ENCODE measurements around the gene GCAT.

The GCAT gene

DNA sequence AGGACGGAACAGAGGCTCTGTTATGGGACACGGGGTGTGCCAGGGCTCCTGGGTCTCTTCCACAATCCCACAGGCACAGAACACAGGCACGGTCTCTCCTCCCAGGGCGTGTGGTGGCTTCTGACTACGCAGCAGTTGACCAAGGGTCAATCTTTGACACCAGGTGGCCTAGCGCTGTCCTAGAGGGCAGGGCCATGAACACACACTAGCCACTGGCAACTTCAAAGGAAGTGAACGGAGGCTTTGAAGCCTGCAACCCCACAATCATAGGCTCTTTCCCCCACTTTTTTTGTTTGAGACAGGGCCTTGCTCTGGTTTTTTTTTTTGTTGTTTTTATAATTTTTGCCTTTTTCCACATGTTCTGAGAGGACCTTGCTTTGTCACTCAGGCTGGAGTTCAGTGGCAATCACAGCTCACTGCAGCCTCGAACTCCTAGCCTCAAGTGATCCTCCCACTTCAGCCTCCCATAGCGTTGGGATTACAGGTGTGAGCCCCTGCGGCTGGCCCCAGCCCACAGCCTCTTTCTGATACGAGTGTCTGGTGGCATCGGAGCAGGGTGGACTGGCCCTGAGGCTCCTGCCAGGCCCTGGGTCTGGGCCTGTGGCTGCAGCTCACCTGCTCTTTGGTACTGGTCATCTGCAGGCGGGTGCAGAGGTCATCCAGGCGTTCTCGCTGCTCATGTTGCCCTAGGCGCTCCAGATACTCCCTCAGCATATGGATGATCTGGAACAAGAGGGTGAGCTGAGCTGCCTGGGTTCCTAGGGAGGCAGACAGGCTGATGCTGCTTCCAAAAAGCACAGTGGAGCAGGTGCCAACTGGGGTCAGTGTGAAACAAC is 24.5 kb downstream of the GCAT start:
- Histone ChIP-seq H3K4me3 (ENCODE audit: low read depth, low read length, poor library complexity, severe bottlenecking) (no peak overlapping the region), H3K79me2 (ENCODE audit: insufficient read depth, low read length) (no peaks in the 10 kb centered on the region), H3K27me3 (ENCODE audit: insufficient read depth, low read length) (no peaks in the 10 kb centered on the region), H3K27ac (ENCODE audit: low read depth, low read length, poor library complexity, severe bottlenecking) (no peak overlapping the region), H3K9me2 (ENCODE audit: low read depth, low read length) (no peaks in the 10 kb centered on the region), H3K9ac (ENCODE audit: low read length) (no peak overlapping the region), H4K20me1 (ENCODE audit: insufficient read depth, low read length) (no peaks in the 10 kb centered on the region), H3K36me3 (ENCODE audit: insufficient read depth, low read length) (peaks cover 55% of the 10 kb centered on the region), H2AFZ (ENCODE audit: low read length) (no peak overlapping the region), H3F3A (ENCODE audit: insufficient read depth, low read length) (no peaks in the 10 kb centered on the region), H3K4me2 (ENCODE audit: low read length) (no peak overlapping the region), H3K9me3 (ENCODE audit: low read length) (no peaks in the 10 kb centered on the region), H3K4me1 (ENCODE audit: insufficient read depth, low read length, severe bottlenecking) (no peaks in the 10 kb centered on the region)
- TF ChIP-seq, protein P1, sequence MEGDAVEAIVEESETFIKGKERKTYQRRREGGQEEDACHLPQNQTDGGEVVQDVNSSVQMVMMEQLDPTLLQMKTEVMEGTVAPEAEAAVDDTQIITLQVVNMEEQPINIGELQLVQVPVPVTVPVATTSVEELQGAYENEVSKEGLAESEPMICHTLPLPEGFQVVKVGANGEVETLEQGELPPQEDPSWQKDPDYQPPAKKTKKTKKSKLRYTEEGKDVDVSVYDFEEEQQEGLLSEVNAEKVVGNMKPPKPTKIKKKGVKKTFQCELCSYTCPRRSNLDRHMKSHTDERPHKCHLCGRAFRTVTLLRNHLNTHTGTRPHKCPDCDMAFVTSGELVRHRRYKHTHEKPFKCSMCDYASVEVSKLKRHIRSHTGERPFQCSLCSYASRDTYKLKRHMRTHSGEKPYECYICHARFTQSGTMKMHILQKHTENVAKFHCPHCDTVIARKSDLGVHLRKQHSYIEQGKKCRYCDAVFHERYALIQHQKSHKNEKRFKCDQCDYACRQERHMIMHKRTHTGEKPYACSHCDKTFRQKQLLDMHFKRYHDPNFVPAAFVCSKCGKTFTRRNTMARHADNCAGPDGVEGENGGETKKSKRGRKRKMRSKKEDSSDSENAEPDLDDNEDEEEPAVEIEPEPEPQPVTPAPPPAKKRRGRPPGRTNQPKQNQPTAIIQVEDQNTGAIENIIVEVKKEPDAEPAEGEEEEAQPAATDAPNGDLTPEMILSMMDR (IDR thresholded peaks at IDR 0.05; ENCODE audit: low read length), result no peak
- no peak for TF ChIP-seq EZH2 (IDR thresholded peaks at IDR 0.05; ENCODE audit: borderline replicate concordance, low read length)

DNA sequence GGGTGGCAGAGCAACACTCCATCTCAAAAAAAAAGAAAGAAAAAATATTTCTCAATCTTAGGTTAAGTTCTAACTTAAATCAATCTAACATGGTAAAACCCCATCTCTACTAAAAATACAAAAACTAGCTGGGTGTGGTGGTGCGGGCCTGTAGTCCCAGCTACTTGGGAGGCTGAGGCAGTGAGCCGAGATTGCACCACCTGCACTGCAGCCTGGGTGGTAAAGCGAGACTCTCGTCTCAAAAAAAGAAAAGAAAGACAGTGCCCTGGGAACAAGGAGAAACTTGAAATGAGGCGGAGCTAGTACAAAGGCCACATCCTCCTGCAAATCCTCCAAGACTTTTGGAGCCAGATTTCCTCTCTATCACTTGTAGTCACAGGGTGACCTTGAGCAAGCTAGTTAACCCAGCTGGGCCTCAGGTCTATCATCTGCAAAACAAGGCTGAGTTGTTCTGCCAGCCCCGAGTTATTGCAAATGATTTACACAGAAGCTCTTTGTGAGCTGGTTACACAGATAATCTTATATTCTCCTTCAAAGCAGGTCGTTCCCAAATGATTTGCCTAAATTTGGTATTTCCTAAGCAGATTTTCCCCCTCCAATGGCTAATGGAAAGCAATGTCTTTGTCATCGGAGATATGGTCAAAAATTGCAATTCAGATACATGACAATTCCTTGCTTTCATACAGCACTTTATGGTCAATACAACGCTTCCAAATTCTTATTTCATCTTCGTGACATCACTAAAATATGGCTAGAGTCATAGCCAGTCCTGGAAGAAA is 34.5 kb downstream of the GCAT start:
- Histone ChIP-seq H3K9ac (ENCODE audit: low read length) (no peak overlapping the region), H4K20me1 (ENCODE audit: insufficient read depth, low read length) (no peaks in the 10 kb centered on the region), H3K79me2 (ENCODE audit: insufficient read depth, low read length) (peaks cover 12% of the 10 kb centered on the region; the same call in 1 of the 2 replicates), H3F3A (ENCODE audit: insufficient read depth, low read length) (no peaks in the 10 kb centered on the region), H3K27me3 (ENCODE audit: insufficient read depth, low read length) (no peaks in the 10 kb centered on the region), H2AFZ (ENCODE audit: low read length) (no peak overlapping the region), H3K4me2 (ENCODE audit: low read length) (peak overlapping the region; percentile 18; the same call in 1 of the 2 replicates), H3K4me1 (ENCODE audit: insufficient read depth, low read length, severe bottlenecking) (peaks cover 10% of the 10 kb centered on the region), H3K4me3 (ENCODE audit: low read depth, low read length, poor library complexity, severe bottlenecking) (peak overlapping the region; percentile 82), H3K9me2 (ENCODE audit: low read depth, low read length) (no peaks in the 10 kb centered on the region), H3K36me3 (ENCODE audit: insufficient read depth, low read length) (peaks cover 25% of the 10 kb centered on the region; the same call in 1 of the 2 replicates), H3K9me3 (ENCODE audit: low read length) (0 out of 2 replicates have a peak, but pooled peaks cover 5% of the 10 kb centered on the region), H3K27ac (ENCODE audit: low read depth, low read length, poor library complexity, severe bottlenecking) (peak overlapping the region; percentile 2)
- TF ChIP-seq, protein P1 (IDR thresholded peaks at IDR 0.05; ENCODE audit: low read length), result no peak
- no peak for TF ChIP-seq EZH2 (IDR thresholded peaks at IDR 0.05; ENCODE audit: borderline replicate concordance, low read length)

DNA sequence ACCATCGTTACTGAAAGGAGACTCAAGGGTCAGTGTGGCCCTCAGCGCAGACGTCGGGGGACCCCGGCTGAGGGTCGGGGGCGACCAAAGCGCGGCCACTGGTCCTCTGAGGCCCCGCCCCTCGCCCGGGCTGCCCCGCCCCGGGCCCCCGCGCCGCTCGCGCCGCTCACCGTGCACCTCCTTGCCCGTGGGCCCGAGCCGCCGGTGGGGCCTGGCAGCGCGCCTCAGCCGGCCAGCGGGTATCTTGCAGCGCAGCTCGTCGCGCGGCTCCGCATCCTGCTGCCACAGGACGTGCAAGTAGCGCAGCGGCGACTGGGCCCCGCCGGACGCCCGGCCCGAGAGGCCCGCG is 36.0 kb downstream of the GCAT start:
- TF ChIP-seq, protein P1 (IDR thresholded peaks at IDR 0.05; ENCODE audit: low read length), result no peak
- TF ChIP-seq EZH2 (IDR thresholded peaks at IDR 0.05; ENCODE audit: borderline replicate concordance, low read length), result no peak
- no peaks in the 10 kb centered on the region for H4K20me1 ChIP-seq (ENCODE audit: insufficient read depth, low read length)
- H3K4me3 ChIP-seq (ENCODE audit: low read depth, low read length, poor library complexity, severe bottlenecking), result peak overlapping the region; percentile 82
- H3K9ac ChIP-seq (ENCODE audit: low read length), result peak overlapping the region; percentile 76
- H3K4me1 ChIP-seq (ENCODE audit: insufficient read depth, low read length, severe bottlenecking), result peaks cover 22% of the 10 kb centered on the region
- H3K79me2 ChIP-seq (ENCODE audit: insufficient read depth, low read length), result peaks cover 12% of the 10 kb centered on the region; the same call in 1 of the 2 replicates
- H3K9me3 ChIP-seq (ENCODE audit: low read length), result 0 out of 2 replicates have a peak, but pooled peaks cover 5% of the 10 kb centered on the region
- H3K4me2 ChIP-seq (ENCODE audit: low read length), result peak overlapping the region; percentile 93
- no peaks in the 10 kb centered on the region for H3F3A ChIP-seq (ENCODE audit: insufficient read depth, low read length)
- H3K36me3 ChIP-seq (ENCODE audit: insufficient read depth, low read length), result peaks cover 12% of the 10 kb centered on the region; the same call in 1 of the 2 replicates
- H2AFZ ChIP-seq (ENCODE audit: low read length), result no peak overlapping the region
- no peaks in the 10 kb centered on the region for H3K27me3 ChIP-seq (ENCODE audit: insufficient read depth, low read length)
- no peaks in the 10 kb centered on the region for H3K9me2 ChIP-seq (ENCODE audit: low read depth, low read length)
- peak overlapping the region; percentile 52 for H3K27ac ChIP-seq (ENCODE audit: low read depth, low read length, poor library complexity, severe bottlenecking)
